Vagina (tissue), 2 donors: ENCODE measurements around the gene POU4F3.

ENCODE experiments used
- CTCF ChIP-seq, 3 experiments: fragments of 450-650 bp in 2 of 3; fragments of 200-600 bp in 1 of 3; sonication (generic) in 1 of 3; IDR thresholded peaks; one replicate each; pipeline ENCODE4 v1.5.1; 2017 to 2019; ENCODE audit warnings: antibody characterized with exemption in 3 of 3, mild to moderate bottlenecking in 2 of 3, moderate library complexity in 2 of 3
- POLR2A ChIP-seq, 2 donors: fragments of 450-650 bp; IDR thresholded peaks; one replicate each; pipeline ENCODE4 v1.6.1; 2017; ENCODE audit warnings: antibody characterized with exemption in 2 of 2, mild to moderate bottlenecking in 2 of 2, moderate library complexity in 2 of 2
- POLR2AphosphoS5 ChIP-seq, 2 donors: sonication (generic); formaldehyde crosslinking; IDR thresholded peaks; one replicate each; pipeline ENCODE4 v1.9.0; 2017; ENCODE audit warnings: antibody characterized with exemption in 2 of 2, mild to moderate bottlenecking in 2 of 2, low read depth in 1 of 2; ENCODE audit not compliant: insufficient read depth in 1 of 2

- no peak for TF ChIP-seq CTCF (IDR thresholded peaks at IDR 0.05)
- TF ChIP-seq POLR2AphosphoS5 (IDR thresholded peaks at IDR 0.05; ENCODE audit: insufficient read depth in 1 of 2, low read depth in 1 of 2): no peak
- no peak for TF ChIP-seq POLR2A (IDR thresholded peaks at IDR 0.05)
Measured at GRCh38 chr5:146369691-146370090, 31.1 kb downstream of the POU4F3 start.
